EL (cell line): ENCODE data around the gene PLPP7.
"Not testable (repeated sequence)": the region's sequence is repeated elsewhere in the genome, so short reads cannot be mapped to it uniquely, and the experiment has no call there.

Experiments used
- DNase-seq: peaks from one replicate; pipeline ENCODE4 v3.0.0-alpha.2; 2016

PLPP7 gene

GRCh38 chr9:131307974-131308373 lies 18.5 kb downstream of the PLPP7 start:
- no peak for DNase-seq

- DNase-seq = no peak
Observed at GRCh38 chr9:131308452-131308851, 18.9 kb downstream of the PLPP7 start.

GRCh38 chr9:131308906-131309529 lies 19.5 kb downstream of the PLPP7 start:
- DNase-seq = no peak

DNA sequence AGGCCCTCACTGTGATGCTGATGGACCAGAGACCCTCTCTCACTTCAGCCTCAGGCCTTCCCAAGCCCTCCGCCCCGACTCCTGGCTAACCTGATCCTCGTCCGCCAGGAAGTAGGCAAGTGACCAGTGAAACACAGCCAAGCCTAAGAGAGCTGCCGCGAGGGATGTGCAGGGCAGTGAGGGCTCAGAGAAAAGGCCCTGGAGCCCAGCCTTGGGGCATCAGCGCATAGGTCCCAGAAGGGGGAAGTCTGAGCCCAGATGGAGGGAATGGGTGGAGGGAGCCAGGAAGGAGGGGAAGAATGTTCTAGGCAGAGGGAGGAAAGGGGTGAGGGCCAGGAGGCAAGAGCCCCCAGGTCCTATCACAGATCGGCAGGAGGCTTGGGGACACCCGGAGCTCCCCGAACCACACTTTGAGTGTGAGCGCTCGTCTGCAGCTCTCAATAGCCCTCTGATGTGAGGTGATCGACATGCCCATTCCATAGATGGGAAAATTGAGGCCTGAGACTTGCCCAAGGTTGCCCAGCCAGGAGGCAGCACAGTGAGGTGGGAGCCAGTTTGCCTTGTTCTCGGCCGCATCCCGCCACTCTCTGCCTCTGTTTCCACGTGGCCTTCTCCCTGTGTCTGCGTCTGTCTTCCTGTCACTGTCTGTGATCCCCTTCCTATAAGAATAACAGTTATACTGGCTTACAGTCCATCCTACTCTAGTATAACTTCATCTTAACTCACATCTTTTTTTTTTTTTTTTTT lies 20.2 kb downstream of the PLPP7 start:
- no peak for DNase-seq

DNA sequence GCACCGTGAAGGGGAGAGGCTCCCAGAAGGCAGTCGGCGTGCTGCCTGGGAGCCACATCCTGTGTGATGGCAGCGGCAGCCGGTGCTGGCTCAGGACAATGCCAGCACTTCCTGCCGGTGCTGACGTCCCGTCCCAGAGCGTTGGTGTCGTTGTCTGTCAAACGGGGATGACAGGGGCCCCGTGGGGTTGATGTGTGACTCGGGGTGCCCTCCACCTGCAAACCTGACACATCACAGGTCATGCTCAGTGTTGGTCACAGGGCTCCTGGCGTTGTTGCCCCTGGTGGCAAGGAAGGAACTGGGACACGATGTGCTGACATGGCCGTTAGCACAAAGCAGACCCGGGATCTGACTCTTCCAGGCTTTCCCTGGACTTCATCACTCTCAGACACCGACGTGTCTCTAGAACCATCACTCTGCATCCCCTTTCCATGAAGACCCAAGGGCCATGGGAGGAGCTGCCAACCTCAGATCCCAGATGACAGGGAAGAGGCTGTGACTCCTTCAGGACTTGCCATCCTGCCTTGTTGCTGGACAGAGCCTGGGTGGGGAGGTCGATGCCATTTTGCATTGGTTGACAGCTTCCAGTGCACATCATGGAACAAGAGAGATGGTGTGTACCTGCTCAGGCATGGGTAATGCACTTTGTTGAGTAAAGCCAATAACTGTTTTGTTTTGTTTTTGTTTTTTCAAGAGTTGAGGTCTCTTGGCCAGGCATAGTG lies 21.5 kb downstream of the PLPP7 start:
- no peak for DNase-seq

GRCh38 chr9:131312246-131312645 lies 22.7 kb downstream of the PLPP7 start:
- DNase-seq = no peak

DNA sequence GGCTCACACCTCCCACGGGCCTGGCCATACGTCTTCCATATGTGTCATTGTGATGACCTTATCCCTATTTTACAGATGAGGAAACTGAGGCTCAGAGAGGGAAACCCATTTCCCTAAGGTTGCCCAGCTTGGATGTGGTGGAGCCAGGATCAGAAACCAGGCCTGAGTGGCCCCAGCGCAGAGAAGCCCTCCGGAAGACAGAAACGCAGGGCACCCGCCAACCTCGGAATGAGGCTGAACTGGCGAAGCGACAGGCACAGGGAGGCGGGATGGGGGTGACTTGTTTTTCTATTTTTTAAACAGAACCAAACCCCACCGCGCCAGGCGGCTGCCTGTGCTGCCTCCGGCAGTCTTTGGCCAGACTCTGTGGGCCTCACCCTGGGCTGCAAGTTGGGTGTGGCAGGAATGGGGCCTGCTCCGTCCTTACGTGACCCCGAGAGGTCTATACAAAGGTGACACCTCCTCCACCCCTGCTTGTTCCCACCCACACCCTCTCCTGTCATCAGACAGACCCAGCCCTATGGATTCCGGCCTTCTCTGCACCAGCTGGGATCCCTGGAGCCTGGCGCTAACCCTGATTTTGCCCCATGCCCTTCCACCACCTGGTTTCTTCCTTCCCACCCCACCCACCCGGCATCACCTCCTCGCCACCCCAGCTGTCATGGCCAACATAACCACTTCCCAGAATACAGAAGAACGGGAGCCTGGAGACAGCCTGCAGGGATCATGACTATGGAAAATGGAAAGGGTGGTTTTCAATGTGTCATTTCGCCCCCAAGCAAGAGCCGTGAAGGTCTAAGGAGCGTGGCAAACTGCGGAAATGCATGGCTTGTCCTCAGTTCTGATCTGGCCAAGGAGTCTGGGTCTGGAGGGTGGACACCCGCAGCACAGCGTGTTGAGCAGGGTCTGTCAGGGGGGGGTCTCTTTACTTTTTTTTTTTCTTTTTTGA lies 23.6 kb downstream of the PLPP7 start:
- DNase-seq = no peak

DNA sequence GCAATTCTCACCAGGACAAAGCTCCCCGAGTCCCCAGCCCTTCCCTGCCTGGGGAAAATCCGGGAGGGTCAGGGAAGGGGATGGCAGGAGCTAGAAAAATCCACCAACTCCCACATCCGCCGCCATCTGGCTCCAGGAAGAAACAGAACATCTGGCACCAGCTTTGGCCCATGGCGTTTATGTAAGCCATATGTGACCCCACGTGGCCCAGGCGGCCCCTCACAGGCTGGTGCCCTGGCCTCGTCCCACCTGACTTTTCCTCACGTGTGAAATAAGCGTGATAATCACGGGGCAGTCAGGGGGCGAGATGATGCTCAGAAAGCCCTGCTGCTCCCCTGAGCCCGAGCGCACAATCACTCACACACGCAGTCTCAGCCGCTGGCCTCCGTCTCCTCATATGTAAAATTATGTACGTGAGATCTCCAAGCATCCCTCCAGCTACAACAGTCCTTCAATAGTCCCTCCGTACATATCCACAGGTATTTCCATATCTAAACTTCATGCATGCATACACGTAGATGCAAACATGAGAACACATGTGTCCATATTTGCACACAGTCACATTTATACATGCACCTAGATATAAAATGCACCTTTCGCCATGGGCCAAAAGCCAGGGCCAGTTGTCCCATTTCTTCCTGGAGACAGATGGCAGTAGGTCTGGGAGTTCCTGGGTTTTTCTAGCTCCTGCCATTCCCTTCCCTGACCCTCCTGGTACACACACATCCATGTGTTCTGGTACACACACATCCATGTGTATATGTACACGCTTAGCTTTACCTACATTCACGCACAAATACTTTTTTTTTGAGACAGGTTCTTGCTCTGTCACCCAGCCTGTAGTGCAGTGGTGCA lies 28.9 kb downstream of the PLPP7 start:
- no peak for DNase-seq

GRCh38 chr9:131319486-131319885 lies 30.0 kb downstream of the PLPP7 start:
- DNase-seq = no peak

DNA sequence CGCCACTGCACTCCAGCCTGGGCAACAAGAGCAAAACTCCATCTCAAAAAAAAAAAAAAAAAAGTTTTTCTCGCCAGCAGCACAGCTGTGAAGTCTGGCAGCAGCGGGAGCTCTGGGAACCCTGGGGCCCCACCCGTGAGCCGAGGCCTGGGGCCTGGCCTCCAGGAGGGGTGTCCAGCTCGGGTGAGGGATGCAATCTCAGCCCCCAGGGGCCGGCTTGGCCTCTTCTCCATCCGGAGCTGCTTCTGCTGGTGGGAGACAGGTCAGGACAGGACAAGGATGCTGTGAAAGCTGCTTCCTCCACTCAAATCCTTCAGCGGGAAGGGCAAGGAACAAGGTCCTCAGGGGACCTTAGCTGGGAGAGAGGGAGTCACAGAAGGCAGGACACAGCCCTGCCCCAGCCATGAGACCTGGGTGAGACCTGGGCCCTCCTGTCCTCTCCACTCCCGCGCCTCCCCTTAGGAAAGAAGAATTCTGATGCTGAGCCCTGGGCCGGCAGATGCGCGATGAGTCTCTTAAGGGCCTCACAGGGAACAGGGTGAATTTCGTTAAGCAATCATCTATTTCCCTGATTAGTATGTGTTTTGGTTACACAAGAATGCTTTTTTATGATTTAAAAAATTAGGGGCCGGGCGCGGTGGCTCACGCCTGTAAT lies 30.6 kb downstream of the PLPP7 start:
- DNase-seq = no peak

- DNase-seq = no peak
Observed at GRCh38 chr9:131323629-131324028, 34.1 kb downstream of the PLPP7 start.

DNA sequence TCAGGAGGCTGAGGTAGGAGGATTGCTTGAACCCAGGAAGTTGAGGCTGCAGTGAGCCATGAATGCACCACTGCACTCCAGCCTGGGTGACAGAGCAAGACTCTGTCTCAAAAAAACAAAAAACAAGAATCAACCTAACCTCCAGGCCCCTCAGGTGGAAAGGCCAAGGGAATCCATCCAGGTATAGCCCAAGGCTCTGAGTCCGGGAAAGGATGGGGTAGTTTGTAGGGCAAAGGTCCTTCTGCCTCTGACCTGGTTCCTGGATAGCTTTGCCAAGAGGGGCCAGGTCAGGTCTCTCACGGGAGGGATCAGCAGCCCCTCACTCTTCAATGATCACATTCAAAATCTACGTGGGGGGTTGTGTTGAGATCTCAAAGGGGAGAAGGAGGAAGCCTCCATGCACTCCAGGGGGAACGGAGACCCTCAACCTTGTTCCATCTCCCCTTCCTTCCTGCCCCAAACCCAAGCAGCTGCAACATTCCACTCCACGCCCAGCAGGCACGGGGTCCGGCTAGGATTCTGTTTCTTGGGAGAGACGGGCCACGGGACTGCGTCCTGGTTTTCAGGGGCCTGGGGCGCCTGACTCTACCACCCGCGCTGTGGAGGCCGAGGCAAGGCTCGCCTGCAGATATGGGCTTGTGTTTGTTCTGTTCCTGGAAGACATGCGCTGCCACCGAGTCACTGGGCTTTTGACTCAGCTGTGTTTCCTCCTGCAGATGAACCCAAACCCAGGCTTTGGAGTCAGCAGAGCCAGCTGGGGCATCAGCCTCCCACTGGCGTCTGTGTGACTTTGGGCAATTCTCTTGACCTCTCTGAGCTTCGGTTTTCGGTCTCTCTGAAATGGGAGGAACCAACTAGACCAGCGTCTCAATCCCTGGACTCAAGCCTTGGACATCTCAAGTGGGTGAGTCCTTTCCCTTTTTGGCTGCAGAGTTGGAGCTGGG lies 35.5 kb downstream of the PLPP7 start:
- no peak for DNase-seq

DNA sequence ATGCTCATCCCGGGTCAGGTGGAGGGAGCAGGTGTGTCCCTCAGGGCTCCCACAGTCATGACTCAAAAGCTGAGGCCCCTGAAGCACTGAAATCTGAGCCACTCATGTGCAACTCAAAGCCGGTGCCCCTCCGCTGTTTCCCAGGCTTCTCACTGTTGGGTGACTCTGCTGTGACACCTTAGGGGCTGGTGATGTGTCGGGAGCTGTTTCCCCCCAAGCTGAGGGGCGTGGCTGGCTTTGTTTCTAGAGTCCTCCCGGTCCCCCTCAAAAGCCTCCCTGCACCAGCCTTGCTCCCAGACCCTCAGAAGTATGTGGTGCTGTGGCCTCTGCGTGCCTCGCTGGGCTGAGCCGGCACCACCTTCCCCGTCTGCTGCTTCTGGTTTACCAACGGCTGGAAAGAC lies 39.7 kb downstream of the PLPP7 start:
- no peak for DNase-seq

GRCh38 chr9:131330814-131331600 lies 41.5 kb downstream of the PLPP7 start:
- DNase-seq = no peak

DNA sequence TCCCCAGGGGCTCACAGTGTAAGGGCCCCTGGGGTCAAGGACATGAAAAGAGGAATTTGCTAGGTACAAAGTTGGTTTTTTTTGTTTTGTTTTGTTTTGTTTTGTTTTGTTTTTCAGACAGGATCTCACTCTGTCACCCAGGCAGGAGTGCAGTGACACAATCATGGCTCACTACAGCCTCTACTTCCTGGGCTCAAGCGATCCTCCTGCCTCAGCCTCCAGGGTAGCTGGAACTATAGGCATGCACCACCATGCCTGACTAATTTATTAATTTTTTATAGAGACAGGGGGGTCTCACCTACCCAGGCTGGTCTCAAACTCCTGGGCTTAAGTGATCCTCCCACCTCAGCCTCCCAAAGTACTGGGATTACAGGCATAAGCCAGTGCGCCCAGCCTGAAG lies 42.5 kb downstream of the PLPP7 start:
- DNase-seq = not testable (repeated sequence)

DNA sequence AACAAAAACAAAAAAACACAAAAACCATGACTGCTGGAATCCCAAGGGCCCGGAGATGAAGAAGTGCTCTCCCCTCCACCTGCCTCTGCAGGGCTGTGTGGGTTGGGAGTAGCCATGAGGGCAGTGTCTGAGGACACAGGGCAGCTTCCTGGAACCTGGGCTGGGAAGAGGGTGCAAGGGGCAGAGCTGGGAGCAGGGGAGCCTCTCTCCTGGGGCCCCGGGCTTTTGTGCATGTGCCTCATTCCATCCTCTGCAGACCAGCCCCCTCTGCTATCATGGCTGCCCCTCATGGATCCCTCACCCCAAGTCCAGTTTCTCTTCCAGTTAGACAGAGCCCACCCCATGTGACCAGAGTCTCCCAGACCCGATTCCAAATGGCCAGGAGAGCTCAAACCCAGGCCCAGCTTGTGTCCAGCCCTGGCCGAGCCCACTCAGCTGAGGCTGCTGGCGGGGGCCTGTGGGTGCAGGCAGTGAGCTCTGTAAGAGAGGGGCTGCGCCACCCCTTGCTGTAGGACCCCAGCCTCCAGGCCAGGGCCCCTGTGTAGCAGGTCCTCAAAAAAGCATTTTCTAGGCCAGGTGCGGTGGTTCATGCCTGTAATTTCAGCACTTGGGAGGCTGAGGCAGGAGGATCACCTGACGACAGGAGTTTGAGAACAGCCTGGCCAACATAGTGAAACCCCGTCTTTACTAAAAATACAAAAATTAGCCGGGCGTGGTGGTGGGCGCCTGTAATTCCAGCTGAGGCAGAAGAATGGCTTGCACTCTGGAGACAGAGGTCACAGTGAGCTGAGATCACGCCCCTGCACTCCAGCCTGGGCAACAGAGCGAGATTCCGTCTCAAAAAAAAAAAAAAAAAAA lies 44.5 kb downstream of the PLPP7 start:
- no peak for DNase-seq

GRCh38 chr9:131334629-131335367 lies 45.3 kb downstream of the PLPP7 start:
- DNase-seq = no peak

DNA sequence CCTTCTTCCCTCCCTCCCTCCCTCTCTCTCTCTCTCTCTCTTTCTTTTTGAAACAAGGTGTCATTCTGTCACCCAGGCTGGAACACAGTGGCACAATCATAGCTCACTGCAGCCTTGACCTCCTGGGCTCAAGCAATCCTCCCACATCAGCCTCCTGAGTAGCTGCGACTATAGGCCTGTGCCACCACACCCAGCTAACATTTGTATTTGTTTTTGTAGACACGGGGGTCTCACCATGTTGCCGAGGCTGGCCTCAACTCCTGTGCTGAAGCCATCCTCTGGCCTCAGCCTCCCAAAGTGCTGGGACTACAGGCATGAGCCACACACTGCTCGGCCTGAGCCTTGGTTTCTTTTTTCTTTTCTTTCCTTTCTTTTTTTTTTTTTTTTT lies 45.8 kb downstream of the PLPP7 start:
- no peak for DNase-seq
